ENCODE measurements around the gene KIF14.

Gene KIF14

GRCh38 chr1:200524092-200524491 is 96.5 kb downstream of the KIF14 start:
- peak overlapping the region in 2 of 3 experiments; percentile 80 to 86 for H3K27ac Mint-ChIP-seq
- no peaks in the 10 kb centered on the region for H3K36me3 Mint-ChIP-seq (ENCODE audit: low read depth)
- H3K4me3 Mint-ChIP-seq: no peak overlapping the region
- H3K27me3 Mint-ChIP-seq (ENCODE audit: low read depth): peaks cover 4% of the 10 kb centered on the region
- peaks cover 23% of the 10 kb centered on the region for H3K4me1 Mint-ChIP-seq
- H3K9me3 Mint-ChIP-seq: no peaks in the 10 kb centered on the region
- TF ChIP-seq CTCF (IDR thresholded peaks at IDR 0.05; ENCODE audit: unreplicated experiment in 3 of 3): no peak

- TF ChIP-seq CTCF (IDR thresholded peaks at IDR 0.05; ENCODE audit: unreplicated experiment in 3 of 3): no peak
- H3K36me3 Mint-ChIP-seq (ENCODE audit: low read depth): no peaks in the 10 kb centered on the region
- H3K27me3 Mint-ChIP-seq (ENCODE audit: low read depth): no peaks in the 10 kb centered on the region
- H3K9me3 Mint-ChIP-seq: no peaks in the 10 kb centered on the region
- peaks cover 15% of the 10 kb centered on the region for H3K4me1 Mint-ChIP-seq
- no peak overlapping the region for H3K4me3 Mint-ChIP-seq
- H3K27ac Mint-ChIP-seq: no peak overlapping the region
Observed at GRCh38 chr1:200520735-200521134, 99.8 kb downstream of the KIF14 start.

GRCh38 chr1:200518524-200518923 is 102.0 kb downstream of the KIF14 start:
- Mint-ChIP-seq H3K4me1 (no peaks in the 10 kb centered on the region), H3K27me3 (ENCODE audit: low read depth) (no peaks in the 10 kb centered on the region), H3K9me3 (no peaks in the 10 kb centered on the region), H3K4me3 (no peak overlapping the region), H3K27ac (no peak overlapping the region), H3K36me3 (ENCODE audit: low read depth) (no peaks in the 10 kb centered on the region)
- no peak for TF ChIP-seq CTCF (IDR thresholded peaks at IDR 0.05; ENCODE audit: unreplicated experiment in 3 of 3)

- H3K4me1 Mint-ChIP-seq: no peaks in the 10 kb centered on the region
- H3K4me3 Mint-ChIP-seq: no peak overlapping the region
Observed at GRCh38 chr1:200512191-200512590, 108.4 kb downstream of the KIF14 start.

GRCh38 chr1:200510228-200510623 is 110.3 kb downstream of the KIF14 start:
- Mint-ChIP-seq H3K27ac (peak overlapping the region in 1 of 3 experiments; percentile 47), H3K36me3 (ENCODE audit: low read depth) (no peaks in the 10 kb centered on the region), H3K4me3 (no peak overlapping the region), H3K27me3 (ENCODE audit: low read depth) (peaks cover 7% of the 10 kb centered on the region), H3K4me1 (no peaks in the 10 kb centered on the region), H3K9me3 (no peaks in the 10 kb centered on the region)
- peak; percentile 92 to 97 (median 97) for TF ChIP-seq CTCF (IDR thresholded peaks at IDR 0.05; ENCODE audit: unreplicated experiment in 3 of 3)

More at GRCh38 chr1:200512191-200512590, 108.4 kb downstream of the KIF14 start:
- no peaks in the 10 kb centered on the region for H3K9me3 Mint-ChIP-seq
- H3K27ac Mint-ChIP-seq: no peak overlapping the region
- no peaks in the 10 kb centered on the region for H3K36me3 Mint-ChIP-seq (ENCODE audit: low read depth)
- H3K27me3 Mint-ChIP-seq (ENCODE audit: low read depth): no peaks in the 10 kb centered on the region
- TF ChIP-seq CTCF (IDR thresholded peaks at IDR 0.05; ENCODE audit: unreplicated experiment in 3 of 3): no peak

GRCh38 chr1:200506471-200506870 is 114.1 kb downstream of the KIF14 start:
- H3K4me1 Mint-ChIP-seq: no peaks in the 10 kb centered on the region
- no peak overlapping the region for H3K27ac Mint-ChIP-seq
- no peaks in the 10 kb centered on the region for H3K36me3 Mint-ChIP-seq (ENCODE audit: low read depth)
- H3K9me3 Mint-ChIP-seq: no peaks in the 10 kb centered on the region
- no peak for TF ChIP-seq CTCF (IDR thresholded peaks at IDR 0.05; ENCODE audit: unreplicated experiment in 3 of 3)
- H3K27me3 Mint-ChIP-seq (ENCODE audit: low read depth): peaks cover 7% of the 10 kb centered on the region
- H3K4me3 Mint-ChIP-seq: no peak overlapping the region

Data from nephron (organoid).